ENCODE measurements around the gene SLC27A6.

SLC27A6 gene

GRCh38 chr5:129046151-129046550 is 80.9 kb downstream of the SLC27A6 start:
- DNase-seq (ENCODE audit: low read depth in 2 of 2) = peak in 1 of 2 donors; percentile 25

GRCh38 chr5:129048509-129048908 is 83.2 kb downstream of the SLC27A6 start:
- H3K4me3 ChIP-seq (replicated peaks in 1 of 2; ENCODE audit: low read depth in 2 of 2, low read length in 2 of 2) = no peak overlapping the region
- TF ChIP-seq CTCF (IDR thresholded peaks at IDR 0.05; ENCODE audit: low read depth, low read length) = no peak
- DNase-seq (ENCODE audit: low read depth in 2 of 2) = no peak

More at GRCh38 chr5:129046151-129046550, 80.9 kb downstream of the SLC27A6 start:
- no peak for TF ChIP-seq CTCF (IDR thresholded peaks at IDR 0.05; ENCODE audit: low read depth, low read length)
- no peak overlapping the region for H3K4me3 ChIP-seq (replicated peaks in 1 of 2; ENCODE audit: low read depth in 2 of 2, low read length in 2 of 2)

- TF ChIP-seq CTCF (IDR thresholded peaks at IDR 0.05; ENCODE audit: low read depth, low read length) = no peak
Observed at GRCh38 chr5:129049126-129049799, 84.0 kb downstream of the SLC27A6 start.

GRCh38 chr5:129051283-129051682 is 86.0 kb downstream of the SLC27A6 start:
- DNase-seq (ENCODE audit: low read depth in 2 of 2) = no peak
- no peak for TF ChIP-seq CTCF (IDR thresholded peaks at IDR 0.05; ENCODE audit: low read depth, low read length)
- H3K4me3 ChIP-seq (replicated peaks in 1 of 2; ENCODE audit: low read depth in 2 of 2, low read length in 2 of 2) = no peak overlapping the region

More at GRCh38 chr5:129049126-129049799, 84.0 kb downstream of the SLC27A6 start:
- DNase-seq (ENCODE audit: low read depth in 2 of 2) = no peak
- H3K4me3 ChIP-seq (replicated peaks in 1 of 2; ENCODE audit: low read depth in 2 of 2, low read length in 2 of 2) = no peak overlapping the region

- TF ChIP-seq CTCF (IDR thresholded peaks at IDR 0.05; ENCODE audit: low read depth, low read length) = no peak
- DNase-seq (ENCODE audit: low read depth in 2 of 2) = no peak
- H3K4me3 ChIP-seq (replicated peaks in 1 of 2; ENCODE audit: low read depth in 2 of 2, low read length in 2 of 2) = no peak overlapping the region
Observed at GRCh38 chr5:129053438-129053837, 88.2 kb downstream of the SLC27A6 start.

- TF ChIP-seq CTCF (IDR thresholded peaks at IDR 0.05; ENCODE audit: low read depth, low read length) = no peak
- H3K4me3 ChIP-seq (replicated peaks in 1 of 2; ENCODE audit: low read depth in 2 of 2, low read length in 2 of 2) = no peak overlapping the region
- DNase-seq (ENCODE audit: low read depth in 2 of 2) = no peak
Observed at GRCh38 chr5:129057329-129057728, 92.0 kb downstream of the SLC27A6 start.

- no peak overlapping the region for H3K4me3 ChIP-seq (replicated peaks in 1 of 2; ENCODE audit: low read depth in 2 of 2, low read length in 2 of 2)
- TF ChIP-seq CTCF (IDR thresholded peaks at IDR 0.05; ENCODE audit: low read depth, low read length) = no peak
- DNase-seq (ENCODE audit: low read depth in 2 of 2) = no peak
Observed at GRCh38 chr5:129061849-129062248, 96.6 kb downstream of the SLC27A6 start.
